ENCODE measurements around the gene SCTR.

The SCTR gene

GRCh38 chr2:119523952-119524694, at the start of gene SCTR:
Gene SCTR, minus strand, starts transcription at chr2:119524483. Its CDS starts 257 bp downstream, at chr2:119524226.
- DNase-seq (ENCODE audit: low spot score) = no peak

- no peak for DNase-seq (ENCODE audit: low spot score)
Measured at GRCh38 chr2:119567292-119567691, 43.0 kb upstream of the SCTR start.

DNA sequence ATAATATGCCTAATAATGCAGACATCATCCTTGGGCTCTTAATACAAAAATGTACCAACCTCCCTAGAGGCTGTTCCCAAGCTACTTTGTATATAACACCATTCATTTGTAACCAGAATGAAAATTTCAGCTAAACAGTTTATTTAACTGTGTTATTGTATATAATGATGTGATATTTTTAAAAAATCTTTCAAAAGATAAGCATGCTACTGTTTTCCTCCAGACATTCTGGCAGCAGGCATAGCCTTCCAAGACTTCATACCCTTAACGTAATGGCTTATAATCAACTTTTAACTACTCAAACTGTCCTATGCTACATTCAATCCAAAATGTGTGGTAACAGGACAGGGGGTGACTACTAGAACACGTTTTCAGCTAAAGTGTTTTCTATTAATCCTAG, 41.2 kb upstream of the SCTR start:
- DNase-seq (ENCODE audit: low spot score) = no peak

DNA sequence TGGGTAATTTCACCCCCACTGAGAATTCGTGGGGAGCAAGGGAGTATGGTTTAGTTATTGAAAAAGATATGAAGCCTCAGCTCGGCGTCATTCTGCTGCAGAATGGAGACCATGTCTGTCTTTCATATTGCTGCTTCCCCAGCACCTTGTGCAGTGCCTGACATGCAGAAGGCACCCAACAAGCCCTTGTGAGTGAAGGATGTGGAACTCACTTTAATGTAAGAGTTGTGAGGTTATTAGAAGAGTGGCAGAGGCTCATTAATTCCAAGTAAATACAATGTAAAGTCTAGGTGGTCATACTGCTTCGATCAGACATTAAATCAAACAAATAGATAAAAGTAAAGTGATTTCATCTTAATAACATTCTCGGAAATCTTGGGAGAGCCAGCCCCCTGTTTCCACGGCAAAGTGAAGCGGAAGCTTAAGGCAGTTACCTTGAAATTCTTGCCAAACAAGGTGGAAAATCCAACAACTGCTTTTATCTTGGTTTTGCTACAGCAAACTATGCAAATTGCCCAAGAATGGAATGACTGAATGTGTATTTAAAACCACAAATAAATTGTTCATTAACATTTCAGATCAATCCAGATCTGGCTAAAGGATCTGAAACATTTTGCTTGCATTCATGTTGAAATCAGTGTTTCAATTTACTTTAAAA, 29.5 kb upstream of the SCTR start:
- no peak for DNase-seq (ENCODE audit: low spot score)

- no peak for DNase-seq (ENCODE audit: low spot score)
Measured at GRCh38 chr2:119552902-119553301, 28.6 kb upstream of the SCTR start.

GRCh38 chr2:119550856-119551255, 26.6 kb upstream of the SCTR start:
- DNase-seq (ENCODE audit: low spot score) = no peak

DNA sequence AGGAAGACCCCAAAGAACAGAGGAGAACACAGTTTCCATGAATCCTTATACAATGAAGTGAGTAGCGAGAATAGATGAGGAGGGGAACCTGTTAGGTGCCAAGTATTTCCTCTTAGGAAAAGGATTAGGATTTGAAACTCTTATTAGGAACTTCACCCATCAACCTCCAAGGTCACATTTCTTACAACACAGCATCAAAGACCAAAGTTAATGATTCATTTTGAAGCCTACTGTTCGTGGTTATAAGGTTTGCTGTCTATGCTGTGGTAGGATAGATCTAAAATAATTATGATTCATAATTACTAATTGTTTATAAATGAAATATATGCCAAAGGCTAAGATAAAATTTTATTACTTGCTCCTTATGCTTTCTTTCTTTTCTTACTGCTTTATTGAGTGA, 26.1 kb upstream of the SCTR start:
- DNase-seq (ENCODE audit: low spot score) = no peak

GRCh38 chr2:119549241-119549640, 25.0 kb upstream of the SCTR start:
- DNase-seq (ENCODE audit: low spot score) = no peak

GRCh38 chr2:119548516-119549120, 24.3 kb upstream of the SCTR start:
- DNase-seq (ENCODE audit: low spot score) = no peak

GRCh38 chr2:119546447-119546767, 22.1 kb upstream of the SCTR start:
- no peak for DNase-seq (ENCODE audit: low spot score)

GRCh38 chr2:119545754-119546446, 21.6 kb upstream of the SCTR start:
- no peak for DNase-seq (ENCODE audit: low spot score)

GRCh38 chr2:119544939-119545475, 20.7 kb upstream of the SCTR start:
- DNase-seq (ENCODE audit: low spot score) = no peak

DNA sequence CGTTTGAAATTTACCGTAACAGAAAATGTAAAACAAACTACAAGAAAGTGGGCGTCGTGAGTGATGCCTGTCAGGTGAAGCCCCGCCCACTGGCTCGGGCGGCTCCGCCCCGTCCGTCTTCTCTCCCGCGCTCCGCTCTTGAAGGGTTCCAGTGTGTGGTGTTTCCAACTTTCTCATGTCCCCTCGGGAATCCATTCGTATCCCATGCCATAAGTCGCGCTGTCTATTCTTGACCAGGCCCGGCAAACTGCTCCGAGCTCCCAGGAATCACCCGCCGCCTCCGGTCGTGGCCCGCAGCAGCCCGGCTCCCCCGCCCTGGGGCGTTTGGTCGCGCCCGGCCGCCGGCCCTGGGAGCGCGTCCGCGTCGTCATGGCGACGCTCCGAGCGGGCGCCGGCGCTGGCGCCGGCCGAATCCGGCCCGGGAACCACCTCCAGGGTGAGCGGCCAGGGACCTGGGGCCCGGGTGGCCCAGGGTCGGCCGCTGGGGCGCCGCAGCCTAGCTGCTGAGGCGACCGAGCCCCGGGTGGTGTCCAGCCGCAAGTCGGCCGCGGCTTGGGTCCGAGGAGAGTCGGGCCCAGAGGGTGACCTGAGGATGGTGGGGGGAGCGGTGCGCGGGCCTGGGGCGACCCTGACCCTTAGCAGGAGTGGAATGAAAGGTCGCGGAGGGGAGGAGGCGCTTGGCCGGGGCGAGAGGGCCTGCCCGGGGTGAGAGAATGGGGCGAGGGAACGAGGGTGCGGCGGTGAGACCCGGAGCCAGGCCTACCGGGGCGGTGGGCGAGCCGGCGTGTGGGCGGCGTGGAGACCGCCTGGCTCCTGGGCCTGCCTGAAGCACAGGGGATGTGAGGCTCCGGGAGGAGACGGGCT, 20.0 kb upstream of the SCTR start, which contains the start of gene CFAP221:
Gene CFAP221 (plus strand): TSS at position 375 of the 864 bp plus-strand sequence. CDS start 1,683 bp downstream, outside the sequence.
- DNase-seq (ENCODE audit: low spot score) = peak; percentile 92

GRCh38 chr2:119541476-119541875, 17.2 kb upstream of the SCTR start:
- no peak for DNase-seq (ENCODE audit: low spot score)

GRCh38 chr2:119537792-119538191, 13.5 kb upstream of the SCTR start:
- no peak for DNase-seq (ENCODE audit: low spot score)

GRCh38 chr2:119536707-119537106, 12.4 kb upstream of the SCTR start:
- no peak for DNase-seq (ENCODE audit: low spot score)

- DNase-seq (ENCODE audit: low spot score) = no peak
Measured at GRCh38 chr2:119536211-119536610, 11.9 kb upstream of the SCTR start.

GRCh38 chr2:119533560-119533959, 9.3 kb upstream of the SCTR start:
- DNase-seq (ENCODE audit: low spot score) = no peak

GRCh38 chr2:119531292-119531691, 7.0 kb upstream of the SCTR start:
- DNase-seq (ENCODE audit: low spot score) = no peak

GRCh38 chr2:119527999-119528398, 3.7 kb upstream of the SCTR start:
- no peak for DNase-seq (ENCODE audit: low spot score)

GRCh38 chr2:119525614-119526013, 1.3 kb upstream of the SCTR start:
- no peak for DNase-seq (ENCODE audit: low spot score)
